CD4-positive, alpha-beta T cell treated with Interleukin-2 at 100 ng/mL for 4 hours (primary cell): ENCODE data around the gene MYO10.

Experiments used
- DNase-seq: peaks from one replicate; pipeline ENCODE4 v3.0.0-alpha.2; 2020; ENCODE audit warnings: low spot score

Gene MYO10

GRCh38 chr5:16812448-16812847, 123.6 kb downstream of the MYO10 start:
- DNase-seq, result no peak

- no peak for DNase-seq
Measured at GRCh38 chr5:16810208-16810854, 125.8 kb downstream of the MYO10 start.

GRCh38 chr5:16809395-16810207, 126.5 kb downstream of the MYO10 start:
- no peak for DNase-seq

GRCh38 chr5:16809010-16809394, 127.1 kb downstream of the MYO10 start:
- DNase-seq, result no peak

GRCh38 chr5:16808021-16808420, 128.1 kb downstream of the MYO10 start:
- no peak for DNase-seq

GRCh38 chr5:16807547-16807864, 128.6 kb downstream of the MYO10 start:
- DNase-seq, result no peak

- DNase-seq, result no peak
Measured at GRCh38 chr5:16806711-16807546, 129.2 kb downstream of the MYO10 start.

- no peak for DNase-seq
Measured at GRCh38 chr5:16805486-16805885, 130.6 kb downstream of the MYO10 start.

GRCh38 chr5:16803831-16804230, 132.3 kb downstream of the MYO10 start:
- no peak for DNase-seq

- DNase-seq, result no peak
Measured at GRCh38 chr5:16800477-16800876, 135.6 kb downstream of the MYO10 start.

- no peak for DNase-seq
Measured at GRCh38 chr5:16799796-16800195, 136.3 kb downstream of the MYO10 start.

GRCh38 chr5:16797951-16798350, 138.1 kb downstream of the MYO10 start:
- no peak for DNase-seq

GRCh38 chr5:16794269-16794913, 141.7 kb downstream of the MYO10 start:
- no peak for DNase-seq

- no peak for DNase-seq
Measured at GRCh38 chr5:16792598-16793275, 143.4 kb downstream of the MYO10 start.

GRCh38 chr5:16791904-16792597, 144.0 kb downstream of the MYO10 start:
- no peak for DNase-seq

- DNase-seq, result peak; percentile 35
Measured at GRCh38 chr5:16791036-16791705, 144.9 kb downstream of the MYO10 start.

GRCh38 chr5:16788957-16789356, 147.1 kb downstream of the MYO10 start:
- no peak for DNase-seq

- no peak for DNase-seq
Measured at GRCh38 chr5:16787278-16787677, 148.8 kb downstream of the MYO10 start.

GRCh38 chr5:16784843-16785791, 151.0 kb downstream of the MYO10 start:
- no peak for DNase-seq
